Gastroesophageal sphincter (tissue), 4 donors: Measurements from ENCODE around the gene SDF4. TPM values are rescaled to one million over a fixed set of nuclear protein-coding genes. Genes with fewer than 3 reads are reported as not detected.

Experiments
- ATAC-seq: fragments of 150-250 bp; one replicate; pipeline ENCODE4 v1.9.1; 2016; ENCODE audit warnings: mild to moderate bottlenecking, moderate library complexity
- H3K27ac ChIP-seq, 4 donors: fragments of 200-600 bp; sonication (generic) in 3 of 4; 1 replicate in 3 of 4; 2 replicates in 1 of 4; pipeline ENCODE4 v1.5.1; 2016 to 2019
- H3K27me3 ChIP-seq: fragments of 200-600 bp; sonication (generic); one replicate; pipeline ENCODE4 v1.5.1; 2019
- H3K36me3 ChIP-seq, 2 donors: fragments of 200-600 bp; sonication (generic); one replicate each; pipeline ENCODE4 v1.5.1; 2019; ENCODE audit warnings: control low read depth in 1 of 2
- H3K4me1 ChIP-seq, 3 donors: fragments of 200-600 bp; sonication (generic); 1 replicate in 2 of 3; 2 replicates in 1 of 3; pipeline ENCODE4 v1.5.1; 2016 to 2019; ENCODE audit warnings: control low read depth in 2 of 3
- H3K4me3 ChIP-seq, 2 donors: fragments of 200-600 bp; sonication (generic); one replicate each; pipeline ENCODE4 v1.5.1; 2019; ENCODE audit warnings: mild to moderate bottlenecking in 1 of 2, moderate library complexity in 1 of 2
- H3K9me3 ChIP-seq, 3 donors: fragments of 200-600 bp; sonication (generic); one replicate each; pipeline ENCODE4 v1.5.1; 2017 to 2019; ENCODE audit warnings: control low read depth in 2 of 3
- EP300 ChIP-seq: sonication (generic); formaldehyde crosslinking; IDR thresholded peaks from one replicate; pipeline ENCODE4 v1.6.1; 2017; ENCODE audit warnings: antibody characterized with exemption, mild to moderate bottlenecking
- POLR2A ChIP-seq, 2 donors: fragments of 450-650 bp; IDR thresholded peaks; one replicate each; pipeline ENCODE4 v1.6.1; 2017; ENCODE audit warnings: antibody characterized with exemption in 2 of 2, mild to moderate bottlenecking in 2 of 2, moderate library complexity in 1 of 2
- POLR2AphosphoS5 ChIP-seq: sonication (generic); formaldehyde crosslinking; IDR thresholded peaks from one replicate; pipeline ENCODE4 v1.6.1; 2017; ENCODE audit warnings: antibody characterized with exemption
- WGBS, 2 donors: methylation state at CpG; one replicate each; pipeline ENCODE4 v1.1.5; 2018; ENCODE audit warnings: low coverage in 1 of 2; 5-methylcytosine and 5-hydroxymethylcytosine counted together
- total RNA-seq, 4 donors: library from RNA; depleted of rRNA; stranded (reverse); fragments of >200 nt; gene quantifications; one replicate each; pipeline ENCODE4 v1.1.0, GENCODE V29; 2016
- TF ChIP-seq, protein P1 (sequence below), 4 experiments: fragments of 200-600 bp in 2 of 4; fragments of 450-650 bp in 2 of 4; sonication (generic) in 1 of 4; IDR thresholded peaks; one replicate each; pipeline ENCODE4 v1.5.1; 2017 to 2019; ENCODE audit warnings: antibody characterized with exemption in 4 of 4, mild to moderate bottlenecking in 2 of 4, moderate library complexity in 2 of 4

SDF4 gene
- total RNA-seq, 4 donors from 2014 or later, result 84.2 to 115 (median 93.9) TPM

DNA sequence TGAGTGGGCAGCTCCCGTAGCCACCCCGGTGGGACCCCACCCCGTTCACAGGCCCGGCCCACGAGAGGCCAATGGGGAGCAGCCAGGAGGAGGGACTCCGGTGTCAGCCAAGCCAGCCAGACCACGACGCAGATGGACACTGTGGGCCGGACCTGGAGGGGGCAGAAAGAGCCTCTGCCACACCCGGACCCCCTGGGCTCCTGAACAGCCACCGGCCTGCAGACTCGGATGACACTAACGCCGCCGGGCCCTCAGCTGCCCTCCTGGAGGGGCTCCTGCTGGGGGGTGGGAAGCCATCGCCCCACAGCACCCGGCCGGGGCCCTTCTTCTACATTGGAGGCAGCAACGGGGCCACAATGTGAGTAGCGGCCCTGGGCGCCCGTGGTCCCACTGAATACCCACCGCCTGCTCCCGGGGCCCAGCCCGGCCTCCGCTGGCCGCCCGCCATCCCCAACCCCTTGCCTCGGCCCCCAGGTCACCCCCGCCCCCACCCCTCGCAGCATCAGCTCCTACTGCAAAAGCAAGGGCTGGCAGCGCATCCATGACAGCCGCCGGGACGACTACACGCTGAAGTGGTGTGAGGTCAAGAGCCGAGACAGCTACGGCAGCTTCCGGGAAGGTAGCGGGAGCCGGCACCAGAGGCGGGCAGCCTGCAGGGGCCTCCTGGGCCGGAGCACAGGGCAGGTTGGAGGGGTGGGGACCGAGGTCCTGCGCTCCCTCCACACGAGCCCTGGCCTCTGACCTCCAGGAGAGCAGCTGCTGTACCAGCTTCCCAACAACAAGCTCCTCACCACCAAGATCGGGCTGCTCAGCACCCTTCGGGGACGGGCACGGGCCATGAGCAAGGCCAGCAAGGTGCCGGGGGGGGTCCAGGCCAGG is 51.6 kb downstream of the SDF4 start:
- Histone ChIP-seq H3K9me3 (no peaks in the 10 kb centered on the region), H3K4me3 (no peak overlapping the region), H3K27me3 (peaks cover 81% of the 10 kb centered on the region), H3K36me3 (no peaks in the 10 kb centered on the region), H3K4me1 (peaks cover 0 to 4% (median 0%) of the 10 kb centered on the region in 3 donors), H3K27ac (no peak overlapping the region)
- ATAC-seq, result no peak
- 78% methylated on average over 7 of the region's 51 CpGs; no CpG with 5 or more reads in 1 of the 2 donors for WGBS, 2 donors
- TF ChIP-seq POLR2AphosphoS5 (no peak), POLR2A (IDR thresholded peaks at IDR 0.05) (no peak), EP300 (no peak)
- TF ChIP-seq, protein P1, sequence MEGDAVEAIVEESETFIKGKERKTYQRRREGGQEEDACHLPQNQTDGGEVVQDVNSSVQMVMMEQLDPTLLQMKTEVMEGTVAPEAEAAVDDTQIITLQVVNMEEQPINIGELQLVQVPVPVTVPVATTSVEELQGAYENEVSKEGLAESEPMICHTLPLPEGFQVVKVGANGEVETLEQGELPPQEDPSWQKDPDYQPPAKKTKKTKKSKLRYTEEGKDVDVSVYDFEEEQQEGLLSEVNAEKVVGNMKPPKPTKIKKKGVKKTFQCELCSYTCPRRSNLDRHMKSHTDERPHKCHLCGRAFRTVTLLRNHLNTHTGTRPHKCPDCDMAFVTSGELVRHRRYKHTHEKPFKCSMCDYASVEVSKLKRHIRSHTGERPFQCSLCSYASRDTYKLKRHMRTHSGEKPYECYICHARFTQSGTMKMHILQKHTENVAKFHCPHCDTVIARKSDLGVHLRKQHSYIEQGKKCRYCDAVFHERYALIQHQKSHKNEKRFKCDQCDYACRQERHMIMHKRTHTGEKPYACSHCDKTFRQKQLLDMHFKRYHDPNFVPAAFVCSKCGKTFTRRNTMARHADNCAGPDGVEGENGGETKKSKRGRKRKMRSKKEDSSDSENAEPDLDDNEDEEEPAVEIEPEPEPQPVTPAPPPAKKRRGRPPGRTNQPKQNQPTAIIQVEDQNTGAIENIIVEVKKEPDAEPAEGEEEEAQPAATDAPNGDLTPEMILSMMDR (IDR thresholded peaks at IDR 0.05), result no peak

DNA sequence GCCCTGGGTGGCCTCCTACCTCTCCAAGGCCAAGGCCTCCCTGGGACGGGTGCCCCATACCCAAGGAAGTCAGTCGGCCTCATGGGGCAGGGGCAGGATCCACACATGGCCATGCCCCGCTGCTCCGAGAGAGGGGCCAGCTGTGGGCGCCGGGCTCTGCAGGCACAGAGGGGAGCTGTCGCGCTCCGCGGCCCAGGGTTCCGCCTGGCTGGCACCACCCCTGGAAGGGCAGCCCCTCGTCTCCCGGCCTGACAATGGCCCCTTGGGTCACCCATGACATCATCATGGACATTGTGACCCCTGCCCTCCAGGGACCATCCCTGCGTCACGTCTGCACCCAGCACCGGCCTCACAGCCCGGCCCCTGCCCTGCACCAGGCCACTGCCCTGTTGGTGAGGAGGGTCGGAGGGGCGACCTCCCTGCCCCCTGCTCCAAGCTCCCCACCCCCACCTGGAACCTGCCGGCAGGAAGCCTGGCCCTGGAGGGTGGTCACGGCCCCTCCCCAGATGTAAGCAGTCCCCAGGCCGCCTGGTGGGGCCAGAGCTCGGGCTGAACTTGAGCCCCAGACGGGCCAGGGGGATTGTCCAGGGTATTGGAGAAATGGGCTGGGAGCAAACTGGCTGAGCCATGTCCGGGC is 52.3 kb downstream of the SDF4 start:
- peaks cover 0 to 4% (median 0%) of the 10 kb centered on the region in 3 donors for H3K4me1 ChIP-seq
- no CpG with 5 or more reads among the region's 25 CpGs for WGBS, 2 donors
- ATAC-seq, result no peak
- H3K4me3 ChIP-seq, result no peak overlapping the region
- TF ChIP-seq POLR2A (IDR thresholded peaks at IDR 0.05), result no peak
- TF ChIP-seq, protein P1 (IDR thresholded peaks at IDR 0.05), result no peak
- TF ChIP-seq EP300, result no peak
- TF ChIP-seq POLR2AphosphoS5, result no peak
- peaks cover 88% of the 10 kb centered on the region for H3K27me3 ChIP-seq
- H3K36me3 ChIP-seq, result no peaks in the 10 kb centered on the region
- H3K27ac ChIP-seq, result no peak overlapping the region
- H3K9me3 ChIP-seq, result no peaks in the 10 kb centered on the region

DNA sequence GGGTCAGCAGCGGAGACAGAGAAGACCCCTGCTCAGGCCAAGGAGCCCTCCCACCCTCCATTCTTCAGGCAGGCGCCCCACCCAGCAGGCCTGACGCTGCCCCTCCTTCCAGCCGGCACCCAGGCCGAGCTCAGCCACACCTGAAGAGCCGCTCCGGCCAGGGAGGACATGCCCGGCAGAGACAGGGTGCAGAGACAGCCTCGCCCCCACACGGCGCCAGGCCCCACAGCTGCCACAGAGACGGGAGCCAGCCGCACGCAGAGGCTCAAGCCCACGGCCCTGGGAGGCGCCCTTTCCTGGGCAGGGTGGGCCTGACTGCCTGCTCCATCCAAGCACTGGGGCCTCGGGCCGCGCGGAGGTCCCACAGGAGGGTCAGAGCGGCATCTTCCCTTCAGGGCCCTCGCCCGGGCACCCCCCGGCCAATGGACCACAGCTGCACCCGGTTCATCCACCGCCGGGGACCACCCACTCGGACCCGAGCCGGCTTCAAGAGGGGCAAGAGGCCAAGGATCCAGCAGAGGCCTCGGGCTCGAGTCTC is 52.9 kb downstream of the SDF4 start:
- TF ChIP-seq, protein P1 (IDR thresholded peaks at IDR 0.05), result no peak
- TF ChIP-seq EP300 (no peak), POLR2A (IDR thresholded peaks at IDR 0.05) (no peak), POLR2AphosphoS5 (no peak)
- no CpG with 5 or more reads among the region's 32 CpGs for WGBS, 2 donors
- Histone ChIP-seq H3K27me3 (peaks cover 94% of the 10 kb centered on the region), H3K27ac (no peak overlapping the region), H3K4me3 (no peak overlapping the region), H3K9me3 (no peaks in the 10 kb centered on the region), H3K36me3 (no peaks in the 10 kb centered on the region), H3K4me1 (peaks cover 0 to 6% (median 0%) of the 10 kb centered on the region in 3 donors)
- ATAC-seq, result no peak

DNA sequence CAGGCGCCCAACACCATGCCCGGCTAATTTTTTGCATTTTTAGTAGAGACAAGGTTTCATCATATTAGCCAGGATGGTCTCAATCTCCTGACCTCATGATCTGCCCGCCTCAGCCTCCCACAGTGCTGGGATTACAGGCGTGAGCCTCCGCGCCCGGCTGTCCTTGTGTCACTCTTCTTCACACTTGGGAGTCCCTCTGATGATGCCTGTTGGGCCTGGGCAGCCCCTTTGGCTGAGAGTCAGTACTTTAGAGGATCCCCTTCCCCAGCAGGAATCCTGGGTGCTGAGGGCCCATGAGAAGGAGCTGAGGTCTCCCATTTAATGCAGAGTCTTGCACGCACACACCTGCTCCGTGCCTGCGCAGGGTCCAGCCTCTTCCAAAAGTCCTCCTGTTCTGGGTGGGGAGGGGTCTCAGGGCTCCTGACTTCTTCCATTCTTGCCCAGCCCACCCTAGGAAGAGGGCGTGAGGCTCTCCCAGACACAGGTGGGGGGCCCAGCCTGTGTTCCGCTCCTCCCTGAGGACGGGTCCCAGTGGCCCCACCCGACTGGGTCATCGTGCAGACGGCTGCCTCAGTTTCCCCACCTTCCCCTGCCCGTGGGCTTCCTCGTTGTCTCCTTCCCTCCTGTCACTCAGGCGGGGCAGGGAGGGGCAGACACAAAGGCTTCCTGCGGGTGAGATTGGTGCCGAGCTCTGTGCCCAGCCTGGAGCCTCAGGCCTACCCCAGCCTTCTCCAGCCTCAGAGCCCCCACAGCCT is 54.2 kb downstream of the SDF4 start:
- Histone ChIP-seq H3K4me3 (no peak overlapping the region), H3K36me3 (no peaks in the 10 kb centered on the region), H3K27me3 (peaks cover 100% of the 10 kb centered on the region), H3K27ac (no peak overlapping the region), H3K9me3 (no peaks in the 10 kb centered on the region), H3K4me1 (peaks cover 0 to 11% (median 0%) of the 10 kb centered on the region in 3 donors)
- WGBS, 2 donors, result 83% methylated on average over 8 of the region's 21 CpGs; no CpG with 5 or more reads in 1 of the 2 donors
- ATAC-seq, result no peak
- TF ChIP-seq POLR2A (IDR thresholded peaks at IDR 0.05) (no peak), EP300 (no peak), POLR2AphosphoS5 (no peak)
- TF ChIP-seq, protein P1 (IDR thresholded peaks at IDR 0.05), result no peak
